Stimulated activated naive CD4-positive, alpha-beta T cell (primary cell): ENCODE results near the gene BIK.
A peak's percentile ranks its signal among the peaks of the same experiment; 100 is the strongest.
"Not testable (repeated sequence)": the region's sequence is repeated elsewhere in the genome, so short reads cannot be mapped to it uniquely, and the experiment has no call there.

Experiments
- DNase-seq, 6 experiments: peaks; one replicate each; lab custom pipeline; 2025; lab: John Stamatoyannopoulos, UW

Gene BIK

GRCh38 chr22:43104950-43105349, 5.6 kb upstream of the BIK start:
- not testable (repeated sequence) for DNase-seq

GRCh38 chr22:43106302-43106701, 4.2 kb upstream of the BIK start:
- DNase-seq, result no peak

GRCh38 chr22:43109511-43109910, 1.0 kb upstream of the BIK start:
- DNase-seq, result no peak

GRCh38 chr22:43109921-43110443, 568 bp upstream of the BIK start:
- DNase-seq, result peak in 4 of 6 experiments; percentile 44 to 96 (median 94)

- peak; percentile 13 to 48 (median 32) for DNase-seq
These were observed 525 bp downstream of the BIK start for GRCh38 chr22:43110927-43111623.

GRCh38 chr22:43113526-43114251, 3.1 kb downstream of the BIK start:
- DNase-seq, result no peak

GRCh38 chr22:43114958-43115357, 4.4 kb downstream of the BIK start:
- DNase-seq, result no peak

- DNase-seq, result no peak
These were observed 6.4 kb downstream of the BIK start for GRCh38 chr22:43116932-43117331.

GRCh38 chr22:43118024-43118849, 7.7 kb downstream of the BIK start:
- DNase-seq, result no peak

GRCh38 chr22:43118953-43119458, 8.5 kb downstream of the BIK start:
- DNase-seq, result no peak

- no peak for DNase-seq
These were observed 16.1 kb downstream of the BIK start for GRCh38 chr22:43126501-43127165.

- DNase-seq, result no peak
These were observed 16.8 kb downstream of the BIK start for GRCh38 chr22:43127166-43127908.

- no peak for DNase-seq
These were observed 17.6 kb downstream of the BIK start for GRCh38 chr22:43128116-43128515.

- DNase-seq, result no peak
These were observed 18.4 kb downstream of the BIK start for GRCh38 chr22:43128928-43129424.

GRCh38 chr22:43129426-43130425, 19.2 kb downstream of the BIK start:
- DNase-seq, result no peak

- DNase-seq, result no peak
These were observed 21.4 kb downstream of the BIK start for GRCh38 chr22:43131773-43132501.

- no peak for DNase-seq
These were observed 22.9 kb downstream of the BIK start for GRCh38 chr22:43133401-43133800.

- no peak for DNase-seq
These were observed 24.0 kb downstream of the BIK start for GRCh38 chr22:43134553-43134952.

GRCh38 chr22:43135565-43135964, 25.0 kb downstream of the BIK start:
- no peak for DNase-seq
